ENCODE results near the gene INPP5E. TPM values are rescaled to one million over a fixed set of nuclear protein-coding genes. Genes with fewer than 3 reads are reported as not detected.
A peak's percentile ranks its signal among the peaks of the same experiment; 100 is the strongest.

INPP5E gene
- total RNA-seq, 2 experiments from 2014 or later = 20.0 to 21.4 TPM

- Mint-ChIP-seq H3K4me3 (no peak overlapping the region), H3K4me1 (no peaks in the 10 kb centered on the region), H3K27ac (no peak overlapping the region), H3K27me3 (no peaks in the 10 kb centered on the region), H3K9me3 (ENCODE audit: low read depth) (no peaks in the 10 kb centered on the region), H3K36me3 (peaks cover 49% of the 10 kb centered on the region)
- CTCF ChIA-PET = no interaction called here
- ATAC-seq (no peak), DNase-seq (no peak)
These were observed 9.0 kb upstream of the INPP5E start for GRCh38 chr9:136448655-136449054.

GRCh38 chr9:136447173-136447778 lies 7.6 kb upstream of the INPP5E start:
- Mint-ChIP-seq H3K9me3 (ENCODE audit: low read depth) (no peaks in the 10 kb centered on the region), H3K4me1 (no peaks in the 10 kb centered on the region), H3K27me3 (no peaks in the 10 kb centered on the region), H3K27ac (no peak overlapping the region), H3K4me3 (no peak overlapping the region), H3K36me3 (peaks cover 44% of the 10 kb centered on the region)
- ATAC-seq (no peak), DNase-seq (no peak)
- CTCF ChIA-PET = no interaction called here

GRCh38 chr9:136445799-136446198 lies 6.2 kb upstream of the INPP5E start:
- H3K4me1 Mint-ChIP-seq = no peaks in the 10 kb centered on the region
- DNase-seq (no peak), ATAC-seq (no peak)
- H3K4me3 Mint-ChIP-seq = no peak overlapping the region
- H3K27me3 Mint-ChIP-seq = no peaks in the 10 kb centered on the region
- no peaks in the 10 kb centered on the region for H3K9me3 Mint-ChIP-seq (ENCODE audit: low read depth)
- CTCF ChIA-PET = no interaction called here
- peaks cover 45% of the 10 kb centered on the region for H3K36me3 Mint-ChIP-seq
- no peak overlapping the region for H3K27ac Mint-ChIP-seq

- Mint-ChIP-seq H3K4me3 (no peak overlapping the region), H3K9me3 (ENCODE audit: low read depth) (no peaks in the 10 kb centered on the region), H3K4me1 (peaks cover 3% of the 10 kb centered on the region), H3K36me3 (peaks cover 36% of the 10 kb centered on the region), H3K27me3 (no peaks in the 10 kb centered on the region), H3K27ac (no peak overlapping the region)
- CTCF ChIA-PET = no interaction called here
- ATAC-seq (no peak), DNase-seq (no peak)
These were observed 4.5 kb upstream of the INPP5E start for GRCh38 chr9:136444102-136444501.

- H3K4me3 Mint-ChIP-seq = no peak overlapping the region
- CTCF ChIA-PET = no interaction called here
- no peaks in the 10 kb centered on the region for H3K27me3 Mint-ChIP-seq
- no peak for ATAC-seq
- peaks cover 3% of the 10 kb centered on the region for H3K4me1 Mint-ChIP-seq
- H3K36me3 Mint-ChIP-seq = peaks cover 34% of the 10 kb centered on the region
- no peak overlapping the region for H3K27ac Mint-ChIP-seq
- no peaks in the 10 kb centered on the region for H3K9me3 Mint-ChIP-seq (ENCODE audit: low read depth)
- no peak for DNase-seq
These were observed 4.0 kb upstream of the INPP5E start for GRCh38 chr9:136443687-136444086.

GRCh38 chr9:136443087-136443486 lies 3.4 kb upstream of the INPP5E start:
- Mint-ChIP-seq H3K4me3 (no peak overlapping the region), H3K27me3 (no peaks in the 10 kb centered on the region), H3K4me1 (peaks cover 7% of the 10 kb centered on the region), H3K36me3 (peaks cover 30% of the 10 kb centered on the region), H3K27ac (no peak overlapping the region), H3K9me3 (ENCODE audit: low read depth) (no peaks in the 10 kb centered on the region)
- ATAC-seq (no peak), DNase-seq (no peak)
- CTCF ChIA-PET = interaction anchor here (1.1 to 1.5 kb wide), 2 partner anchors 42 kb away, joined by 3 to 4 read pairs; no protein-coding TSS in a partner anchor

- CTCF ChIA-PET = interaction anchor here (1.0 to 1.5 kb wide), 3 partner anchors 16 to 43 kb away, joined by 3 to 4 read pairs (median 3); no protein-coding TSS in a partner anchor
- Mint-ChIP-seq H3K4me3 (no peak overlapping the region), H3K27me3 (no peaks in the 10 kb centered on the region), H3K27ac (peak overlapping the region; percentile 57), H3K36me3 (peaks cover 25% of the 10 kb centered on the region), H3K9me3 (ENCODE audit: low read depth) (no peaks in the 10 kb centered on the region), H3K4me1 (peaks cover 15% of the 10 kb centered on the region)
- no peak for DNase-seq
- no peak for ATAC-seq
These were observed 2.6 kb upstream of the INPP5E start for GRCh38 chr9:136442265-136442664.

- Mint-ChIP-seq H3K27ac (no peak overlapping the region), H3K4me3 (no peak overlapping the region), H3K4me1 (peaks cover 20% of the 10 kb centered on the region), H3K27me3 (no peaks in the 10 kb centered on the region), H3K36me3 (peaks cover 20% of the 10 kb centered on the region), H3K9me3 (ENCODE audit: low read depth) (no peaks in the 10 kb centered on the region)
- DNase-seq = no peak
- CTCF ChIA-PET = interaction anchor here (1.0 to 1.5 kb wide), 3 partner anchors 17 to 43 kb away, joined by 3 to 4 read pairs (median 3); no protein-coding TSS in a partner anchor
- ATAC-seq = no peak
These were observed 2.1 kb upstream of the INPP5E start for GRCh38 chr9:136441681-136442245.

GRCh38 chr9:136441191-136441680 lies 1.6 kb upstream of the INPP5E start:
- DNase-seq (no peak), ATAC-seq (no peak)
- peaks cover 17% of the 10 kb centered on the region for H3K36me3 Mint-ChIP-seq
- peaks cover 24% of the 10 kb centered on the region for H3K4me1 Mint-ChIP-seq
- no peak overlapping the region for H3K27ac Mint-ChIP-seq
- CTCF ChIA-PET = interaction anchor here (1.0 to 1.7 kb wide), 3 partner anchors 13 to 18 kb away, joined by 3 to 6 read pairs (median 4); no protein-coding TSS in a partner anchor
- H3K9me3 Mint-ChIP-seq (ENCODE audit: low read depth) = no peaks in the 10 kb centered on the region
- no peak overlapping the region for H3K4me3 Mint-ChIP-seq
- no peaks in the 10 kb centered on the region for H3K27me3 Mint-ChIP-seq

- H3K27ac Mint-ChIP-seq = peak overlapping the region; percentile 67
- ATAC-seq (peak; percentile 73), DNase-seq (peak; percentile 76)
- no peaks in the 10 kb centered on the region for H3K9me3 Mint-ChIP-seq (ENCODE audit: low read depth)
- no peaks in the 10 kb centered on the region for H3K27me3 Mint-ChIP-seq
- CTCF ChIA-PET = interaction anchor here (0.9 to 1.5 kb wide), 7 partner anchors 22 to 205 kb away, joined by 3 to 5 read pairs (median 3); no protein-coding TSS in a partner anchor
- peaks cover 26% of the 10 kb centered on the region for H3K4me1 Mint-ChIP-seq
- peak overlapping the region; percentile 83 for H3K4me3 Mint-ChIP-seq
- peaks cover 9% of the 10 kb centered on the region for H3K36me3 Mint-ChIP-seq
These were observed 831 bp downstream of the INPP5E start for GRCh38 chr9:136438548-136439480.

- ATAC-seq = no peak
- H3K4me3 Mint-ChIP-seq = peak overlapping the region; percentile 83
- H3K27me3 Mint-ChIP-seq = no peaks in the 10 kb centered on the region
- no peak for DNase-seq
- peaks cover 6% of the 10 kb centered on the region for H3K36me3 Mint-ChIP-seq
- peak overlapping the region; percentile 67 for H3K27ac Mint-ChIP-seq
- CTCF ChIA-PET = interaction anchor here (0.9 to 1.5 kb wide), 6 partner anchors 22 to 206 kb away, joined by 3 to 5 read pairs (median 3); no protein-coding TSS in a partner anchor
- H3K4me1 Mint-ChIP-seq = peaks cover 26% of the 10 kb centered on the region
- no peaks in the 10 kb centered on the region for H3K9me3 Mint-ChIP-seq (ENCODE audit: low read depth)
These were observed 1.7 kb downstream of the INPP5E start for GRCh38 chr9:136437839-136438547.

GRCh38 chr9:136437430-136437829 lies 2.2 kb downstream of the INPP5E start:
- no peaks in the 10 kb centered on the region for H3K9me3 Mint-ChIP-seq (ENCODE audit: low read depth)
- no peaks in the 10 kb centered on the region for H3K27me3 Mint-ChIP-seq
- H3K36me3 Mint-ChIP-seq = peaks cover 6% of the 10 kb centered on the region
- H3K4me3 Mint-ChIP-seq = peak overlapping the region; percentile 83
- H3K27ac Mint-ChIP-seq = no peak overlapping the region
- ATAC-seq = no peak
- no peak for DNase-seq
- CTCF ChIA-PET = no interaction called here
- peaks cover 26% of the 10 kb centered on the region for H3K4me1 Mint-ChIP-seq
